Coronary artery (tissue), 2 donors: ENCODE results near the gene GPAM.

Experiments used
- DNase-seq: peaks from one replicate; pipeline ENCODE4 v3.0.0-alpha.2; 2017; ENCODE audit warnings: low spot score
- H3K27ac ChIP-seq, 2 donors: fragments of 200-600 bp; sonication (generic); one replicate each; pipeline ENCODE4 v1.5.1; 2016 to 2019
- H3K4me3 ChIP-seq: fragments of 200-600 bp; sonication (generic); 2 replicates; pipeline ENCODE4 v1.5.1; 2016; ENCODE audit warnings: mild to moderate bottlenecking, moderate library complexity
- CTCF ChIP-seq: fragments of 200-600 bp; sonication (generic); IDR thresholded peaks from one replicate; pipeline ENCODE4 v1.5.1; 2019; ENCODE audit warnings: antibody characterized with exemption

GPAM gene

GRCh38 chr10:112227331-112227987 lies 43.9 kb upstream of the GPAM start:
- DNase-seq: no peak
- no peak for TF ChIP-seq CTCF

GRCh38 chr10:112226439-112227248 lies 43.1 kb upstream of the GPAM start:
- Histone ChIP-seq H3K27ac (no peak overlapping the region), H3K4me3 (no peak overlapping the region)
- no peak for DNase-seq
- TF ChIP-seq CTCF: no peak

More at GRCh38 chr10:112227331-112227987, 43.9 kb upstream of the GPAM start:
- H3K27ac ChIP-seq: no peak overlapping the region
- no peak overlapping the region for H3K4me3 ChIP-seq

GRCh38 chr10:112225771-112226438 lies 42.3 kb upstream of the GPAM start:
- TF ChIP-seq CTCF: no peak
- H3K27ac ChIP-seq: no peak overlapping the region
- no peak for DNase-seq
- no peak overlapping the region for H3K4me3 ChIP-seq

- TF ChIP-seq CTCF: no peak
- DNase-seq: no peak
- Histone ChIP-seq H3K27ac (no peak overlapping the region), H3K4me3 (no peak overlapping the region)
These were observed 41.5 kb upstream of the GPAM start for GRCh38 chr10:112224933-112225529.

GRCh38 chr10:112223725-112224124 lies 40.2 kb upstream of the GPAM start:
- no peak for TF ChIP-seq CTCF
- no peak overlapping the region for H3K4me3 ChIP-seq
- DNase-seq: no peak
- H3K27ac ChIP-seq: no peak overlapping the region

GRCh38 chr10:112222799-112223198 lies 39.2 kb upstream of the GPAM start:
- no peak overlapping the region for H3K4me3 ChIP-seq

More at GRCh38 chr10:112222799-112223198, 39.2 kb upstream of the GPAM start:
- no peak overlapping the region for H3K27ac ChIP-seq
- no peak for TF ChIP-seq CTCF
- DNase-seq: no peak
